CD8-positive, alpha-beta memory T cell (primary cell): ENCODE measurements around the gene RRP36. TPM values are rescaled to one million over a fixed set of nuclear protein-coding genes. Genes with fewer than 3 reads are reported as not detected.

Experiments used
- CTCF ChIA-PET: fragments of 350-600 bp; sonication (Branson Sonifier 250); formaldehyde crosslinking; loops from one replicate; lab custom pipeline; 2021; ENCODE audit warnings: antibody characterized with exemption; lab: Charles Lee
- POLR2A ChIA-PET: fragments of 350-600 bp; sonication (Branson Sonifier 250); formaldehyde crosslinking; loops from one replicate; lab custom pipeline; 2021; ENCODE audit warnings: antibody characterized with exemption; lab: Charles Lee
- DNase-seq, 5 donors: peaks; one replicate each; pipeline versions ENCODE4 v3.0.0 to v3.0.0-alpha.2; 2020 to 2022; ENCODE audit warnings: mixed read lengths in 1 of 5
- H3K27ac ChIP-seq: one replicate; pipeline ENCODE4 v1.7.0; 2013; ENCODE audit warnings: low read depth, mild to moderate bottlenecking, low read length, moderate library complexity
- H3K27me3 ChIP-seq: 2 replicates; pipeline ENCODE4 v1.7.0; 2013; ENCODE audit warnings: low read length, mild to moderate bottlenecking; ENCODE audit not compliant: insufficient read depth, poor library complexity, severe bottlenecking
- H3K36me3 ChIP-seq: 2 replicates; pipeline ENCODE4 v1.7.0; 2013; ENCODE audit warnings: mild to moderate bottlenecking, low read length, moderate library complexity; ENCODE audit not compliant: insufficient read depth
- H3K4me1 ChIP-seq: 2 replicates; pipeline ENCODE4 v1.7.0; 2013; ENCODE audit warnings: mild to moderate bottlenecking, low read length, moderate library complexity; ENCODE audit not compliant: insufficient read depth
- H3K4me3 ChIP-seq: 2 replicates; pipeline ENCODE4 v1.7.0; 2013; ENCODE audit warnings: mild to moderate bottlenecking, low read length
- H3K9me3 ChIP-seq: 2 replicates; pipeline ENCODE4 v1.7.0; 2013; ENCODE audit warnings: mild to moderate bottlenecking, low read length
- H3K27ac Mint-ChIP-seq, 8 donors: one replicate each; pipeline ENCODE4 v1.8.0; 2020 to 2021; ENCODE audit warnings: mixed read lengths in 8 of 8, mild to moderate bottlenecking in 6 of 8, inconsistent platforms in 3 of 8, moderate library complexity in 3 of 8
- H3K27me3 Mint-ChIP-seq, 2 donors: one replicate each; pipeline ENCODE4 v1.8.0; 2020 to 2021; ENCODE audit warnings: mixed read lengths in 2 of 2, mild to moderate bottlenecking in 1 of 2, moderate library complexity in 1 of 2
- H3K36me3 Mint-ChIP-seq, 3 donors: one replicate each; pipeline ENCODE4 v1.8.0; 2020 to 2021; ENCODE audit warnings: mixed read lengths in 3 of 3, inconsistent platforms in 1 of 3, mild to moderate bottlenecking in 1 of 3
- H3K4me1 Mint-ChIP-seq, 3 donors: one replicate each; pipeline ENCODE4 v1.8.0; 2020 to 2021; ENCODE audit warnings: mixed read lengths in 3 of 3, inconsistent platforms in 1 of 3, mild to moderate bottlenecking in 1 of 3
- H3K4me3 Mint-ChIP-seq, 7 donors: one replicate each; pipeline ENCODE4 v1.8.0; 2020 to 2021; ENCODE audit warnings: mixed read lengths in 7 of 7, mild to moderate bottlenecking in 6 of 7, moderate library complexity in 4 of 7, inconsistent platforms in 2 of 7
- H3K9me3 Mint-ChIP-seq, 5 donors: one replicate each; pipeline ENCODE4 v1.8.0; 2020 to 2022; ENCODE audit warnings: mixed read lengths in 5 of 5, mild to moderate bottlenecking in 3 of 5, moderate library complexity in 2 of 5, inconsistent platforms in 1 of 5
- polyA plus RNA-seq: library from polyadenylated mRNA; unstranded; fragments of 300-500 nt; fragmentation: Illumina TruSeq; gene quantifications from one replicate; pipeline ENCODE4 v1.2.3, GENCODE V29; 2021
- total RNA-seq, 2 experiments: library from RNA; stranded (reverse); gene quantifications; one replicate each; pipeline ENCODE4 v1.2.3, GENCODE V29; 2021

Gene RRP36, protein sequence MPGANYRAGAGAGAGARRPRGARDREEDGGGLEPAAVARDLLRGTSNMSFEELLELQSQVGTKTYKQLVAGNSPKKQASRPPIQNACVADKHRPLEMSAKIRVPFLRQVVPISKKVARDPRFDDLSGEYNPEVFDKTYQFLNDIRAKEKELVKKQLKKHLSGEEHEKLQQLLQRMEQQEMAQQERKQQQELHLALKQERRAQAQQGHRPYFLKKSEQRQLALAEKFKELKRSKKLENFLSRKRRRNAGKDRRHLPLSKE
- 100 to 1,000 TPM; 114 to 120 TPM for total RNA-seq
- polyA plus RNA-seq = 86.2 TPM

DNA sequence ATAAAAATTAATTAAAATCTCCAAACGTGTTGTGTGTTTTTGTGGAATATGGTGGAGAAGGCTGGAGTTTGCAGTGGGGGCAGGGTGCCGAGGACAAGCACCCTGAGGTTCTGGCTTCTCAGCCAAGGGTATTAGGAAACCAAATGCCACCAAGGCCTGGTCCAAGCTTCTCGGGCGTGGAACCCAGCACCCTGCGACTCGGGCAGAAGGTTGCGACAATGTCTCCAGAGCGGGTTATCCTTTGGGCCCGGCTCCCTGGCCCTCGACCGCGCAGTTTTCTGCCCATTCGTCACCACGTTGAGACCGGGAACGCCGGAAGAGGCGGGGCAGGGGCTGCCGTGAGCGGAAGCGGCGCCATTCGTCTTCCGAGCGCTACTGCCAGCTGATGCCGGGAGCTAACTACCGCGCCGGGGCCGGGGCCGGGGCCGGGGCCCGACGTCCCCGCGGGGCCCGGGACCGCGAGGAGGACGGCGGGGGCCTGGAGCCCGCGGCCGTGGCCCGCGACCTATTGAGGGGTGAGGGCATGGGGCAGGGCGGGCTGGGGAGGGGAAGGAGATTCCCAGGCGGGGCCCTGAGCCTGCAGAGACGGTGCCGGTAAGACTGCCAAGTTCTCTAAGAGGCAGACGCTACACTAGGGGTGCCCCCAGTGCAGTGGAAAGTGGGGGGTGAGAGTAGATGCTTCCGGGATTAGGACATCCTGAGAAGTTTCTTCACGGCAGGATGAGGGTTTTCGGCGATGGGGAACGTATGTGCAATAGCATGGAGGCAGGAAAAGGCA lies at the start of gene RRP36:
Gene RRP36, plus strand, starts transcription at position 354 of the 778 bp plus-strand sequence. Its CDS starts 32 bp downstream, at position 386.
- peak; percentile 52 to 73 (median 56) for DNase-seq
- Histone ChIP-seq H3K27me3 (no peaks in the 10 kb centered on the region), H3K36me3 (peaks cover 32% of the 10 kb centered on the region), H3K4me3 (peak within 1 kb of the TSS; percentile 92), H3K9me3 (no peaks in the 10 kb centered on the region), H3K27ac (peak within 1 kb of the TSS; percentile 71), H3K4me1 (peaks cover 39% of the 10 kb centered on the region)
- peak within 1 kb of the TSS; percentile 95 to 99 (median 97) for H3K4me3 Mint-ChIP-seq
- CTCF ChIA-PET = interaction anchor here (0.7 to 1.2 kb wide), 4 partner anchors 11 to 122 kb away, joined by 3 read pairs; partner anchors contain the start of gene PPP2R5D
- no peaks in the 10 kb centered on the region for H3K9me3 Mint-ChIP-seq
- peak within 1 kb of the TSS; percentile 84 to 98 (median 95) for H3K27ac Mint-ChIP-seq
- no peaks in the 10 kb centered on the region for H3K27me3 Mint-ChIP-seq
- H3K36me3 Mint-ChIP-seq = peaks cover 10 to 67% (median 17%) of the 10 kb centered on the region in 3 donors
- H3K4me1 Mint-ChIP-seq = peaks cover 27 to 47% (median 35%) of the 10 kb centered on the region in 3 donors
- POLR2A ChIA-PET = interaction anchor here (0.7 to 1.8 kb wide), 6 partner anchors 32 to 550 kb away, joined by 5 to 13 read pairs (median 6); partner anchors contain the start of genes CNPY3, CUL7, KLC4 and MRPL2

DNA sequence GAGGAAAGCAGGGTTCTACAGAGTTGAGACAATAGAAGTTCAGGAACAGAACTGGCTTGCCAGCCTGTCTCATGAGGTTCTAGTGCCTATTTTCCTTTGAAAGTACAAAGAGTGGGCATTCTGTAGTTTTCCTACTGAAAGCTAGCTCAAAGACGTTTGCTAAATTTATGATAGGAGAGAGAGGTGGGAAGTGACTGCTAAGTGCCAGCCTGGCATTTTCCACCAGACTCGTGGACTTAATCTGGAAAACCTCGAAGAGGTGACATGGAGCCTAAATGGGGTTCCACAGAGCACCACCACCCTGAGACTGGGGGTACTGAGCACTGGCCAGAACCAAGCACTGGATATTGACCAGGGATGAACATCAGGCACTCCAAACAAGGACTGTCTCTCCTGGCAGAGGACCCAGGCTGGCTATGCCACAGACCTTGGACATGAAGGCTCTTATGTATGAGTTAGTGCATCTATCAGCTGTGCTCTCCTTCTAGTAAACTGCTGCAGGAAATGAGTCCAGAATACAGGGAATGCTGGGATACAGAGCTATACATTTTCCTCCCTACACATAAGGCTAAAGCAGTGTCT lies 49.6 kb upstream of the RRP36 start:
- no peaks in the 10 kb centered on the region for H3K27me3 Mint-ChIP-seq
- Histone ChIP-seq H3K4me3 (no peak overlapping the region), H3K36me3 (peaks cover 14% of the 10 kb centered on the region), H3K27me3 (no peaks in the 10 kb centered on the region), H3K27ac (peak overlapping the region; percentile 13), H3K9me3 (no peaks in the 10 kb centered on the region), H3K4me1 (peaks cover 12% of the 10 kb centered on the region)
- peaks cover 0 to 47% (median 4%) of the 10 kb centered on the region in 3 donors for H3K36me3 Mint-ChIP-seq
- ChIA-PET POLR2A (interaction anchor here (1.4 kb wide), 1 partner anchor 12 kb away, joined by 3 read pairs; the partner anchor contains the start of gene PPP2R5D), CTCF (no interaction called here)
- DNase-seq = no peak
- H3K4me3 Mint-ChIP-seq = no peak overlapping the region
- peak overlapping the region in 2 of 8 donors; percentile 11 to 23 for H3K27ac Mint-ChIP-seq
- no peaks in the 10 kb centered on the region for H3K9me3 Mint-ChIP-seq
- peaks cover 8 to 27% (median 17%) of the 10 kb centered on the region in 3 donors for H3K4me1 Mint-ChIP-seq

DNA sequence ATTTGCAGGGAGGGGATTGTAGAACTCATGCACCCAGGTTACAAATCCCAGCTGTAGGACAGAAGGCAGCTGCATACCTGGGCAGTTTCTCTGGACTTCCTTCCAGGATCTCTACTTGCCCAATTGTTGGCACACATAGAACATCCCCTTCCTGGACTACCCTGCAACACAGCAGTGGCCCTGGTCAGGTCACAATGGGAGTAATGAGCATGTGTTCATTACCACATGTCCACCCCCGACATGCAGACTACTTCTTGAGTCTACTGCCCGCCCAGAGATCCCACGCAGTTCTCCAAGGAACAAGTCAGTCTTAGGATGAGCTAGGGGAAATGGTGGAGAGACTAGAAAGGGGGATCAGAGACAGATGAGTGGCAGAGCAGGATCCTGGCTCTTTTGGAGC lies 47.5 kb upstream of the RRP36 start:
- no peak overlapping the region for H3K4me3 Mint-ChIP-seq
- H3K27ac ChIP-seq = no peak overlapping the region
- no peaks in the 10 kb centered on the region for H3K27me3 ChIP-seq
- peaks cover 26% of the 10 kb centered on the region for H3K4me1 ChIP-seq
- H3K27ac Mint-ChIP-seq = peak overlapping the region in 5 of 8 donors; percentile 14 to 88 (median 27)
- POLR2A ChIA-PET = interaction anchor here (1.2 kb wide), 1 partner anchor 8 kb away, joined by 4 read pairs; no protein-coding TSS in a partner anchor
- peaks cover 0 to 37% (median 5%) of the 10 kb centered on the region in 3 donors for H3K36me3 Mint-ChIP-seq
- CTCF ChIA-PET = interaction anchor here (0.7 to 1.1 kb wide), 3 partner anchors 12 to 44 kb away, joined by 3 read pairs; partner anchors contain the start of genes CNPY3, KLHDC3 and MEA1
- no peak overlapping the region for H3K4me3 ChIP-seq
- no peaks in the 10 kb centered on the region for H3K27me3 Mint-ChIP-seq
- H3K9me3 ChIP-seq = no peaks in the 10 kb centered on the region
- no peak for DNase-seq
- H3K9me3 Mint-ChIP-seq = no peaks in the 10 kb centered on the region
- H3K36me3 ChIP-seq = peaks cover 8% of the 10 kb centered on the region
- peaks cover 15 to 39% (median 30%) of the 10 kb centered on the region in 3 donors for H3K4me1 Mint-ChIP-seq

DNA sequence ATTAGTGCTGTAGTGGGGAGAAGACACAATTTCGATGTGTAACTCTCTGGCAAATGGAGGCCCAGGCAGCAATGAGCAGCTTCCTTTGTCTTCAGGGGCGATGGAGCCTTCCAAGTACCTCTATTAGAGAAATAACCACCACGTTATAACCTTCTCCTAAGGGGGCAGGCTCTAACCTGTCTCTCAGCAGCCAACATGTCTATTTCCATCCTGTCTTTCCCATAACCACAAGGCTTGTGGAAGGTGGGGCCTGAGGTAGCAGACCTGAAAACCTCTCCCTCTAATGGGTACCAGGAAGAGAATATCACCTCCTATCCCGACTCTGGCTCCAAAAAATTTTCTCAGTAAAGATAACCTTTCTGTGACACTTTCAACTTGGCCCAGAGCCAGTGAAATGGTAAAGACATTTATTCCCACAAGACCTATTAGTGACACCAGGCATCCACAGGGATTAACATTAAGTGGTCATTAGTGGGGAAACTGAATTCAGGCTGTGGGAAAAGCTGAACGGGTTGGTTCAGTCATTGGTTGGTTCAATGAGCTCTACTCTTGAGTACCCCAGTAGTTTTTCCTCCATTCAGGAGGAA lies 46.4 kb upstream of the RRP36 start:
- CTCF ChIA-PET = interaction anchor here (0.8 to 1.1 kb wide), 2 partner anchors 46 to 169 kb away, joined by 3 read pairs; partner anchors contain the start of gene CNPY3
- Histone ChIP-seq H3K9me3 (no peaks in the 10 kb centered on the region), H3K4me1 (peaks cover 34% of the 10 kb centered on the region), H3K4me3 (no peak overlapping the region), H3K27ac (no peak overlapping the region), H3K36me3 (peaks cover 4% of the 10 kb centered on the region), H3K27me3 (no peaks in the 10 kb centered on the region)
- no peaks in the 10 kb centered on the region for H3K27me3 Mint-ChIP-seq
- H3K4me1 Mint-ChIP-seq = peaks cover 25 to 50% (median 40%) of the 10 kb centered on the region in 3 donors
- DNase-seq = no peak
- H3K9me3 Mint-ChIP-seq = no peaks in the 10 kb centered on the region
- peaks cover 0 to 36% (median 5%) of the 10 kb centered on the region in 3 donors for H3K36me3 Mint-ChIP-seq
- peak overlapping the region in 2 of 7 donors; percentile 27 to 28 for H3K4me3 Mint-ChIP-seq
- POLR2A ChIA-PET = interaction anchor here (0.7 to 1.2 kb wide), 4 partner anchors 9 to 85 kb away, joined by 3 to 4 read pairs (median 3); partner anchors contain the start of gene PPP2R5D
- H3K27ac Mint-ChIP-seq = peak overlapping the region in 2 of 8 donors; percentile 70 to 87

DNA sequence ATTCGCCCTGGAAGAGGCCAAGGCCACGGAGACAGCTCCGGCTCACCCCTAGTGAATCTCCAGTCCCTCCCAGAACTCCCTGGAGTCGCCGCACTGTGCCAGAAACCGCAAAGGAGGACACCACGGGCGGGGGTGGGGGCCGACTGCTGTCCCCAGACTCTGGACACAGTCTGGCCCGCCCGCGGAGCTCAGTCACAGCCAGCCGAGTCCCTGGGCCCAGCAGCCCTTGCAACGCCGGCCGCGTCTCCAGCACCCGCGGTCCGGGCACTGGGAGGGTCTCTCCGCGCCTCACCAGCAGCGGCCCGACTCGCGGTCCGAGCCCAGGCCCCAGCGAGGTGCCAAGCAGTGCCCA lies 43.0 kb upstream of the RRP36 start:
- H3K36me3 ChIP-seq = peaks cover 4% of the 10 kb centered on the region
- peak overlapping the region; percentile 79 for H3K27ac ChIP-seq
- H3K9me3 ChIP-seq = no peaks in the 10 kb centered on the region
- peaks cover 42% of the 10 kb centered on the region for H3K4me1 ChIP-seq
- Mint-ChIP-seq H3K27me3 (no peaks in the 10 kb centered on the region), H3K4me3 (peak overlapping the region; percentile 84 to 94 (median 87)), H3K36me3 (peaks cover 0 to 26% (median 2%) of the 10 kb centered on the region in 3 donors), H3K9me3 (no peaks in the 10 kb centered on the region), H3K4me1 (peaks cover 33 to 61% (median 48%) of the 10 kb centered on the region in 3 donors), H3K27ac (peak overlapping the region; percentile 85 to 95 (median 90))
- ChIA-PET POLR2A (interaction anchor here (0.6 to 2.5 kb wide), 15 partner anchors 13 to 1656 kb away, joined by 3 to 50 read pairs (median 4); partner anchors contain the start of genes CNPY3, CUL7, GNMT and GTPBP2), CTCF (interaction anchor here (1.0 to 2.3 kb wide), 3 partner anchors 9 to 49 kb away, joined by 3 to 16 read pairs (median 4); partner anchors contain the start of gene CNPY3)
- peak in 2 of 5 donors; percentile 6 to 24 for DNase-seq
- H3K4me3 ChIP-seq = peak overlapping the region; percentile 80
- no peaks in the 10 kb centered on the region for H3K27me3 ChIP-seq

DNA sequence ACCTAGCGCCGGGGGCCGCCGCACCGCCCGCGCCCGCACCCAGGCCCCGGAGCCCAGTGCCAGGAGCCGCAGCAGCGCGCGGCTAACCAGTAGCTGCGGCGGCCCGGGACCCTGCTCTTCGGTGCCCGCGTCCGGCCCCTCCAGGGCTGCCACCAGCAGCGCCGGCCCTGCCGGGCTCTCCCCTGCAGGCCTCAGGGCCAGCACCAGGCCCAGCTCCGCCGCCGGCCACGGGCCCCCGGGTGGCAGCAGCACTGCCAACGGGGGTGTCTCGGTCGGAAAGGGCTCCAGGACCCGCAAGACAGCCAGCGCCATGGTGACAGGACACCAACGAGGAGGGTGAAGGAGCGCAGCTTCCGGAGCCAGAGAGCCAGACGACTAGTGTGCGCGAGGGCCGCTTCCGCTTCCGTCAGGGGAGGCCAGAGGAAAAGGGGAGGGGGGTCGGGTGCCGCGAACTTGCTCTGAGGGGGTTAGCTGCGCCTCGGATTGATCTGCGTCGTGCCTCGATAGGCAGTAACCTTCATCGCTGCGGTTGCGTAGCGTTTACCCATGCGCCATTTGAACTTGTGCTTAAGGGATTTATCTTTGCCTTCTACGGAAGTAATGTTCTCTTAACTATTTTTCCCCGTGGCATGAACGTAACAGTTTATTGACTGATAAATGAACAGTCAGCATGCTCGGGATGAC lies 42.4 kb upstream of the RRP36 start, which contains the start of gene PEX6:
Gene PEX6, minus strand, starts transcription at position 343 of the 684 bp plus-strand sequence. Its CDS starts 31 bp downstream, at position 312.
- Histone ChIP-seq H3K36me3 (peaks cover 2% of the 10 kb centered on the region), H3K27me3 (no peaks in the 10 kb centered on the region), H3K4me1 (peaks cover 47% of the 10 kb centered on the region), H3K9me3 (no peaks in the 10 kb centered on the region), H3K4me3 (peak within 1 kb of the TSS; percentile 80), H3K27ac (peak within 1 kb of the TSS; percentile 79)
- H3K9me3 Mint-ChIP-seq = no peaks in the 10 kb centered on the region
- H3K27ac Mint-ChIP-seq = peak within 1 kb of the TSS; percentile 94 to 99 (median 97)
- H3K27me3 Mint-ChIP-seq = no peaks in the 10 kb centered on the region
- H3K4me3 Mint-ChIP-seq = peak within 1 kb of the TSS; percentile 87 to 96 (median 94)
- DNase-seq = peak; percentile 90 to 97 (median 94)
- peaks cover 0 to 21% (median 2%) of the 10 kb centered on the region in 3 donors for H3K36me3 Mint-ChIP-seq
- ChIA-PET CTCF (interaction anchor here (1.0 to 2.3 kb wide), 5 partner anchors 9 to 165 kb away, joined by 3 to 16 read pairs (median 4); partner anchors contain the start of gene CNPY3), POLR2A (interaction anchor here (0.7 to 2.5 kb wide), 19 partner anchors 13 to 1245 kb away, joined by 3 to 50 read pairs (median 3); partner anchors contain the start of genes CNPY3, CUL7, GNMT and GTPBP2)
- H3K4me1 Mint-ChIP-seq = peaks cover 36 to 61% (median 50%) of the 10 kb centered on the region in 3 donors
